HG03060 (cell line): ENCODE results near the gene OSBPL9.
"Not testable (repeated sequence)": the region's sequence is repeated elsewhere in the genome, so short reads cannot be mapped to it uniquely, and the experiment has no call there.

ENCODE experiments used
- ATAC-seq: cut with Tn5 transposase; IDR thresholded peaks from one replicate; pipeline ENCODE4 v1.9.1; 2021; ENCODE audit warnings: low read depth, moderate number of reproducible peaks; ENCODE audit not compliant: unreplicated experiment

OSBPL9 gene

GRCh38 chr1:51607681-51608095 lies 9.2 kb upstream of the OSBPL9 start:
- no peak for ATAC-seq

GRCh38 chr1:51610104-51610503 lies 6.8 kb upstream of the OSBPL9 start:
- not testable (repeated sequence) for ATAC-seq

GRCh38 chr1:51610637-51611036 lies 6.3 kb upstream of the OSBPL9 start:
- no peak for ATAC-seq

GRCh38 chr1:51612447-51612961 lies 4.4 kb upstream of the OSBPL9 start:
- ATAC-seq: no peak

- no peak for ATAC-seq
Observed at GRCh38 chr1:51615780-51616291, 1.1 kb upstream of the OSBPL9 start.

- no peak for ATAC-seq
Observed at GRCh38 chr1:51616490-51616889, 402 bp upstream of the OSBPL9 start.

- no peak for ATAC-seq
Observed at GRCh38 chr1:51618715-51619114, 1.8 kb downstream of the OSBPL9 start.

- ATAC-seq: no peak
Observed at GRCh38 chr1:51620470-51620869, 3.6 kb downstream of the OSBPL9 start.

- no peak for ATAC-seq
Observed at GRCh38 chr1:51621161-51621560, 4.3 kb downstream of the OSBPL9 start.

- ATAC-seq: no peak
Observed at GRCh38 chr1:51621841-51622454, 5.1 kb downstream of the OSBPL9 start.

GRCh38 chr1:51622455-51622913 lies 5.6 kb downstream of the OSBPL9 start:
- ATAC-seq: no peak

GRCh38 chr1:51623025-51623424 lies 6.1 kb downstream of the OSBPL9 start:
- no peak for ATAC-seq

- no peak for ATAC-seq
Observed at GRCh38 chr1:51623450-51623849, 6.6 kb downstream of the OSBPL9 start.

- ATAC-seq: no peak
Observed at GRCh38 chr1:51624855-51625254, 8.0 kb downstream of the OSBPL9 start.

- no peak for ATAC-seq
Observed at GRCh38 chr1:51627672-51628071, 10.8 kb downstream of the OSBPL9 start.

- ATAC-seq: no peak
Observed at GRCh38 chr1:51628715-51629590, 12.1 kb downstream of the OSBPL9 start.

GRCh38 chr1:51629918-51630317 lies 13.0 kb downstream of the OSBPL9 start:
- ATAC-seq: no peak

- ATAC-seq: no peak
Observed at GRCh38 chr1:51630393-51630792, 13.5 kb downstream of the OSBPL9 start.

- no peak for ATAC-seq
Observed at GRCh38 chr1:51630922-51631321, 14.0 kb downstream of the OSBPL9 start.

GRCh38 chr1:51631747-51632146 lies 14.9 kb downstream of the OSBPL9 start:
- ATAC-seq: no peak

GRCh38 chr1:51634618-51635017 lies 17.7 kb downstream of the OSBPL9 start:
- no peak for ATAC-seq
